SJSA1 (cell line): Measurements from ENCODE around the gene DDC. TPM values are rescaled to one million over a fixed set of nuclear protein-coding genes. Genes with fewer than 3 reads are reported as not detected.
"Not testable (repeated sequence)": the region's sequence is repeated elsewhere in the genome, so short reads cannot be mapped to it uniquely, and the experiment has no call there.

Source experiments
- DNase-seq, 2 experiments: peaks; one replicate each; pipeline ENCODE4 v3.0.0-alpha.2; 2015 to 2020; ENCODE audit warnings: low spot score in 2 of 2, low read depth in 1 of 2
- H3K27ac ChIP-seq: fragments of 250-450 bp; sonication (Bioruptor Pico); 2 replicates; pipeline ENCODE4 v1.5.1; 2020; ENCODE audit warnings: mild to moderate bottlenecking, moderate library complexity
- H3K27me3 ChIP-seq: fragments of 250-450 bp; sonication (Bioruptor Pico); replicated peaks from 2 replicates; pipeline ENCODE4 v1.5.1; 2020; ENCODE audit warnings: mild to moderate bottlenecking, moderate library complexity
- H3K36me3 ChIP-seq: fragments of 250-450 bp; sonication (Bioruptor Pico); 2 replicates; pipeline ENCODE4 v1.5.1; 2020; ENCODE audit warnings: mild to moderate bottlenecking
- H3K4me1 ChIP-seq: fragments of 250-450 bp; sonication (Bioruptor Pico); replicated peaks from 2 replicates; pipeline ENCODE4 v1.6.1; 2021; ENCODE audit warnings: mild to moderate bottlenecking
- H3K4me3 ChIP-seq: fragments of 250-450 bp; sonication (Bioruptor Pico); 2 replicates; pipeline ENCODE4 v1.5.1; 2020; ENCODE audit warnings: mild to moderate bottlenecking
- H3K9me3 ChIP-seq: fragments of 250-450 bp; sonication (Bioruptor Pico); replicated peaks from 2 replicates; pipeline ENCODE4 v1.5.1; 2020; ENCODE audit warnings: mild to moderate bottlenecking
- total RNA-seq: library from RNA; depleted of rRNA; stranded (reverse); fragments of >200 nt; shearing (Covaris generic); gene quantifications from 2 replicates; pipeline ENCODE4 v1.2.3, GENCODE V29; 2014

DDC gene
- total RNA-seq, 1 experiment from 2014 or later: not detected

DNA sequence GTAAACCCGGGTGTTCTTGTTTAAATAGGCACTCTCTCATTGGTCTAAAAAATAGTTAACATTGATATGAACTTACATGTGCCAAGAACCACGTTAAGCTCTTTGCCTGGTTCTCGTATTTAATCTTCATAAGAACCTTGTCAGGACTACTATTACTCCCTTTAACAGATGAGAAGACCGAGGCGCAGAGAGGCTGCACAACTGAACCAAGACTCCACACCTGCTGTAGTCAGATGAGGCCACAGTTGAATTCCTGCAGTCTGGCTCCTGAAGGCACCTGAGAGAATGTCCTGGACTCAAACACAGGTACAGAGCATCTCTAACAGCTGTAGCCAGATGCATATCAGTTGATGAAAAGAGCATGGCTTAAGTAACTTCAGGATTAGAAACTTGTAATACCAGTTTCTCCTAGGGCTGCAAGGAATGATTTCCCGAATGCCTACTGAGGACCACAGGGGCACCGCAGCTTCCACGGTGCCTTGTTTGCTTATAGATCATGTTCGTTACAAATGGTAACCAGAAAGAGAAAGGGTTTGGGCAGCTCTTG, 9.5 kb downstream of the DDC start:
- Histone ChIP-seq H3K4me1 (no peaks in the 10 kb centered on the region), H3K4me3 (no peak overlapping the region), H3K27me3 (peaks cover 7% of the 10 kb centered on the region; the same call in 1 of the 2 replicates), H3K27ac (no peak overlapping the region), H3K9me3 (no peaks in the 10 kb centered on the region), H3K36me3 (no peaks in the 10 kb centered on the region)
- DNase-seq: no peak

DNA sequence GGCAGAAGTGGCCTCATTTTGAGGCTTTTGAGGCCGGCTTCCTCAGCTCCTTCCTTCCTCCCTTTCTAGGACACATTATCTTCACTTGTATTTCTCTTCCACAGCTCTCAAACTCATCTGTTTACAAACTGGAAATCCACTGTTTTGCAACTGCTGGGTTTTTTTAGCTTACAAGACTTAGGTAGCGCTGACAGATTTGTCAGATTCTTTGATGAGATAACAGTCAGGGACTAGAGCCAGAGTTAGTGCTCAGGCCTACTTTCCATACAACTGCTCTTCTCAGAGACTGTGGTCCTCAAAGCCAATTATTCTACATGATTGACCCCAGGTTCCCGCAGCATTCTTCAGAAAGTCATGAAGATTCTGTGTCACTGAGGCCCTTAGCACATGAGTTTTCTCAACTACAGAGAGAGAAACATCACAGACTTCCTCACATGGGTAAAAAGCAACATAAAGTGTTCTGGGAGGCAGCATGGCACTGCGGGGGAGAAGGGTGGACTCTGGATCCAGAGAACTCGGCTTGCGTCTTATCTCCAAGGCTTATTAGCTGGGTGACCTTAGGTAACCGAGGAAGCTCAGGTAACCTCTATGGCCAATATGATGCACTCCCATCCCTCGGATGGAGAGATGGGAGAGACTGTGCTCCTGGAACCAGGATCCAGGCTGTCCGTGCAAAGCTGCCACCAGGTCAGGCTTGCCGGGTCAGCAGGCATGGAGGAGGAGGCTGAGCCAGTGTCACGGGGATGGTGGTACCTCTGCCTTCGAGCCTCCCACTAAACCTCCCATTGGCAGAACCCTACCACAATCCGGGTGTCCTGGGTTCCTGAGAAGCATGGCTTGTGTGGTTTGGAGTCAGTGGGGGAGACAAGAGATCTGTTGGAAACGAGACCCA, 10.5 kb downstream of the DDC start:
- Histone ChIP-seq H3K27ac (no peak overlapping the region), H3K4me3 (no peak overlapping the region), H3K36me3 (no peaks in the 10 kb centered on the region), H3K9me3 (no peaks in the 10 kb centered on the region), H3K4me1 (no peaks in the 10 kb centered on the region), H3K27me3 (peaks cover 6% of the 10 kb centered on the region; the same call in 1 of the 2 replicates)
- no peak for DNase-seq

DNA sequence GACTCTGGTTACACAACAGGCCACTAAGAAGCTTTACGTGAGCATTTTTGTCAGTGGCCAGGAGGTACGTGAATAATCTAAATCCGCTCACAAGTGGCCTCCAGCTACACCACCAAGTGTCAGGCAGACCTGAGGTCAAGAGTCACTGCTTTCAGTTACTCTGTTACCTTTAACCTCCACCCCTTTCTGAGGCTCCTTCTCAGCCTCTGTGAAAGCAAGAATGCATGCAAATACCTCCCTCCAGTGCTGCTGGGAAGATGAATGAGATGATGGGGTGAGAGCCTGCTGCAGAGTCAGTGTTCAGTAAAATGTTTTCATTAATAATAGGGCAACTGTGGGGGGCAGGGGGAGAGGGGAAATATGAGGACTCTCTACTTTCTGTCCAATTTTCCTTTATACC, 11.2 kb downstream of the DDC start:
- H3K36me3 ChIP-seq: no peaks in the 10 kb centered on the region
- H3K4me1 ChIP-seq: no peaks in the 10 kb centered on the region
- peaks cover 5% of the 10 kb centered on the region; the same call in 1 of the 2 replicates for H3K27me3 ChIP-seq
- H3K4me3 ChIP-seq: no peak overlapping the region
- no peak for DNase-seq
- H3K9me3 ChIP-seq: no peaks in the 10 kb centered on the region
- H3K27ac ChIP-seq: no peak overlapping the region

DNA sequence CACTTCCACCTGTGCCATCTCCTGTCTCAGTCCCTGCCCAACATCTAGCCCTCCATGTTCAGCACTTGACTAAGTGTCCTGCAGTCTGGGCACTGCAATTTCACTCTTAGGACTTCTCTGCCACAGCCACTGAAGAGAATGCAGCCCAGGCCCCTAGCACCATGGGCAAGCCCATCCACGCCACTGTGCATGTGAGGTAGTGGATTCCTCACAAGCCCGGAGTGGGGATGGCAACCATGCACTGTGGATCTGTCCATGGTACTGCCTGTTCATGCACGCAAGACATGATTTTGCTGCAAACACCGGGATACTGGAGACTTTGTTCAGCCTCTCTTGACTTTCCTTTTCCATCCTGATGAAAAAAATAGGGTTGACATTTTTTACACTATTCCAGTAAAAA, 12.3 kb downstream of the DDC start:
- Histone ChIP-seq H3K4me3 (no peak overlapping the region), H3K9me3 (no peaks in the 10 kb centered on the region), H3K36me3 (no peaks in the 10 kb centered on the region), H3K27ac (no peak overlapping the region), H3K27me3 (peaks cover 5% of the 10 kb centered on the region; the same call in 1 of the 2 replicates), H3K4me1 (no peaks in the 10 kb centered on the region)
- no peak for DNase-seq

DNA sequence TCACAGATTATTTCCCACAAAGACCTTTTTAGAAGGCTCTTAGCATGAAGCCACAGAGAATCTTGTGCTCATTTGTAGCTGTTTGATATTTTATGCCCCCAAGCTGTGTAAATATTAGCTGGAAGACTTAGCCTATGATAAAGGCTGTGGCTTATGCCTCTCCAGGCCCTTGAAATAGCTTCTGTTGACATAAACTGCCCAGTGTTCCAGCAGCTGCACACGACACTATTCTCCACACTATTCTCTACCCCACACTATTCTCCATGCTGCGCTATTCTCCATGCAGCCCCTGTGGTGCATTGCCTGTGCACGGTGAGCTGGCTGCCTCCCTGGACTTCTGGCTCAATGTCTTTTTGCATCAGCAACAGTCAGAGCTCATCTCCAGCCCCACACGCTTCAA, 13.1 kb downstream of the DDC start:
- Histone ChIP-seq H3K4me1 (no peaks in the 10 kb centered on the region), H3K9me3 (no peaks in the 10 kb centered on the region), H3K4me3 (no peak overlapping the region), H3K27me3 (peaks cover 2% of the 10 kb centered on the region; the same call in 1 of the 2 replicates), H3K36me3 (no peaks in the 10 kb centered on the region), H3K27ac (no peak overlapping the region)
- no peak for DNase-seq

- not testable (repeated sequence) for H3K4me1 ChIP-seq, H3K36me3 ChIP-seq, H3K27ac ChIP-seq, H3K27me3 ChIP-seq, H3K4me3 ChIP-seq, H3K9me3 ChIP-seq, DNase-seq
Observed at GRCh38 chr7:50545613-50546012, 19.6 kb downstream of the DDC start.

- Histone ChIP-seq H3K9me3 (no peaks in the 10 kb centered on the region), H3K4me1 (no peaks in the 10 kb centered on the region), H3K36me3 (no peaks in the 10 kb centered on the region), H3K27me3 (no peaks in the 10 kb centered on the region), H3K4me3 (no peak overlapping the region), H3K27ac (no peak overlapping the region)
- DNase-seq: no peak
Observed at GRCh38 chr7:50544992-50545391, 20.2 kb downstream of the DDC start.

DNA sequence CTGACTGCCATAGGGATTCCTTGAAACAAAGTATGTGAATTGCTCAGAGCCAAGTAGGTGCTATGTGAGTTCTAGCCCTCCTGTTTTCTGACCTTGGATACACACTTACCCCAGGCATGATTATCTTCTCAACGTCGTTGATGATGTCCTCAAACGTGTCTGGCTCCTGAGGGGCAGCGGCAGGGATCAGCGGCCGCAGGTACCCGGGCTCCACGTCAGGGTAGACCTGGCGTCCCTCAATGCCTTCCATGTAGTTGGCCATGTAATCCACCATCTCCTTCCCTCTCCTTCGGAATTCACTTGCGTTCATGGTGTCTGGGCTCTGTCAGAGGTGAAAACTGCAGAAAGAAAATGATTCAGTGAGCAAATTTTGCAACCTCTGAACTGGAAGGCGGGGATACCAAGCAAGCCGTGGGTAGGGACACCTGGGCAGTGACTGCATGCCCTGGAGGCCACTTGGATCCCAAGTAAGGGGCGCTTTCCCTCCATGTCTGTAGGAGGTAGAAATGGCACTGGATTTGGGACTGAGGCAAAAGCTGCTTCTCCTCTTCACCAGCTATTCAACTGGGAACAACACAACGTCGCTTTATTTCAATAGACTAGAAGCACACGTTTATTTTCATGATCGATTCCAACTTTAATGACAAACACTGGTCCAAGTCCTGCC, 21.3 kb downstream of the DDC start:
- Histone ChIP-seq H3K27ac (no peak overlapping the region), H3K4me3 (no peak overlapping the region), H3K4me1 (no peaks in the 10 kb centered on the region)

GRCh38 chr7:50542132-50542531, 23.1 kb downstream of the DDC start:
- H3K27ac ChIP-seq: no peak overlapping the region
- no peak overlapping the region for H3K4me3 ChIP-seq
- H3K4me1 ChIP-seq: no peaks in the 10 kb centered on the region
- no peaks in the 10 kb centered on the region for H3K36me3 ChIP-seq
- no peak for DNase-seq
- no peaks in the 10 kb centered on the region for H3K9me3 ChIP-seq
- H3K27me3 ChIP-seq: no peaks in the 10 kb centered on the region

More for the DNA sequence above, 21.3 kb downstream of the DDC start:
- Histone ChIP-seq H3K9me3 (no peaks in the 10 kb centered on the region), H3K36me3 (no peaks in the 10 kb centered on the region), H3K27me3 (no peaks in the 10 kb centered on the region)
- no peak for DNase-seq

- H3K27ac ChIP-seq: no peak overlapping the region
- H3K4me1 ChIP-seq: no peaks in the 10 kb centered on the region
- H3K36me3 ChIP-seq: no peaks in the 10 kb centered on the region
- no peaks in the 10 kb centered on the region for H3K9me3 ChIP-seq
- no peaks in the 10 kb centered on the region for H3K27me3 ChIP-seq
- no peak overlapping the region for H3K4me3 ChIP-seq
- DNase-seq: no peak
Observed at GRCh38 chr7:50540785-50541579, 24.2 kb downstream of the DDC start.

DNA sequence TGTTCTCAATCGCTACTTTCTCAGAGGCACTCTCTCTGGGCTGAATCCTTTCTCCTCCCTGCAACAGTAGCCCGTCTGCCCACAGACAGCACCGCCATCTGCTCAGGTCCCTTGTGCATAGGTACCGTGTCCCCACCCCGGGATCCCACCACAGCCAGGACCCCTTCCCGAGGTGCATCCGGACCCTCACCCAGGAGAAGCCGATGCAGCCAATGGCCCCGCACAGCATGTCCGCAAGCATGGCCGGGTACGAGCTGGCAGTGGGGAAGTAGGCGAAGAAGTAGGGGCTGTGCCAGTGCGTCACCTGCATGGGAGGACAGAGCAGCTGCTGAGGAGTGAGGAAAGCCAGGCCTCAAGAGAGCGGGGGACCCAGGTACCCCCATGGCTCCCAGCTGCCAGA, 25.5 kb downstream of the DDC start:
- H3K9me3 ChIP-seq: no peaks in the 10 kb centered on the region
- H3K27ac ChIP-seq: no peak overlapping the region
- no peaks in the 10 kb centered on the region for H3K27me3 ChIP-seq
- H3K36me3 ChIP-seq: no peaks in the 10 kb centered on the region
- no peak overlapping the region for H3K4me3 ChIP-seq
- no peak for DNase-seq
- peaks cover 7% of the 10 kb centered on the region for H3K4me1 ChIP-seq

DNA sequence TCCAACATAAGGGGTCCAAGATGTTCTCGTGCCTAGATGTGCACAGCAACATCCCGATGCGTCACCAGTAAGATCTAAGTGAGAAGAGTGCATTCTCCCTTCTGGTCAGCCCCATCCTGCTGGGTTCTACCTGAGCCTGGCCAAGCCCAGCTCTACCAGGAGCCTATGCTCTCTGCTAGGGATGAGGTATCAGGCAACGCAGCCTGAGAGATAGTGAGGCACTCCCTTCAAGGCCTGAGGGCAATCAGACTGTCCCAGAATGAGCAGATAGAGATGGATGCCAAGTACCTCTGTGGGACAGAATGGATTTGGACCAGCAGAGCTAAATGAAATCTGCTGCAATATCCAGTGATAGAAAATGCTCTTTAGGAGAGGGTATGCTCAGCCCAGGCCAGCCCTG, 26.7 kb downstream of the DDC start:
- Histone ChIP-seq H3K36me3 (no peaks in the 10 kb centered on the region), H3K27ac (no peak overlapping the region), H3K27me3 (no peaks in the 10 kb centered on the region), H3K9me3 (no peaks in the 10 kb centered on the region), H3K4me3 (no peak overlapping the region), H3K4me1 (peaks cover 13% of the 10 kb centered on the region)
- DNase-seq: no peak

GRCh38 chr7:50537417-50537816, 27.8 kb downstream of the DDC start:
- no peak overlapping the region for H3K4me3 ChIP-seq
- no peak for DNase-seq
- peaks cover 13% of the 10 kb centered on the region for H3K4me1 ChIP-seq
- no peak overlapping the region for H3K27ac ChIP-seq
- no peaks in the 10 kb centered on the region for H3K9me3 ChIP-seq
- H3K36me3 ChIP-seq: no peaks in the 10 kb centered on the region
- H3K27me3 ChIP-seq: no peaks in the 10 kb centered on the region
